SK-N-SH treated with all-trans-retinoic acid at 6 μM for 48 hours (cell line): ENCODE measurements around the gene POLE2.
"Not testable (repeated sequence)": the region's sequence is repeated elsewhere in the genome, so short reads cannot be mapped to it uniquely, and the experiment has no call there.

Experiments
- ATAC-seq: fragments of 200-7000 bp; cut with Tn5 transposase; 3 replicates; pipeline ENCODE4 v1.9.1; 2020; ENCODE audit warnings: mild to moderate bottlenecking, moderate library complexity
- ARNTL ChIP-seq: fragments of 450-650 bp; formaldehyde crosslinking; IDR thresholded peaks from 2 replicates; pipeline ENCODE4 v1.5.0; 2020; ENCODE audit warnings: low read depth, mild to moderate bottlenecking, moderate library complexity, borderline replicate concordance
- BACH2 ChIP-seq: fragments of 250-450 bp; sonication (Bioruptor Pico); IDR thresholded peaks from 2 replicates; pipeline ENCODE4 v1.9.0; 2021; ENCODE audit warnings: mild to moderate bottlenecking, borderline replicate concordance
- CSDC2 ChIP-seq: fragments of 250-450 bp; sonication (Bioruptor Pico); IDR thresholded peaks from 2 replicates; pipeline ENCODE4 v1.5.0; 2020; ENCODE audit warnings: mild to moderate bottlenecking, moderate library complexity
- ISL1 ChIP-seq: fragments of 250-450 bp; sonication (Bioruptor Pico); IDR thresholded peaks from 2 replicates; pipeline ENCODE4 v2.1.2; 2022; ENCODE audit warnings: mild to moderate bottlenecking, moderate library complexity
- OSR1 ChIP-seq: fragments of 250-450 bp; sonication (Bioruptor Pico); IDR thresholded peaks from 2 replicates; pipeline ENCODE4 v1.8.0; 2022; ENCODE audit warnings: moderate library complexity, mild to moderate bottlenecking, inconsistent platforms
- PPARA ChIP-seq: fragments of 250-450 bp; sonication (Bioruptor Pico); IDR thresholded peaks from 2 replicates; pipeline ENCODE4 v1.5.0; 2020; ENCODE audit warnings: mild to moderate bottlenecking, borderline replicate concordance
- SNAI2 ChIP-seq: fragments of 250-450 bp; sonication (Bioruptor Pico); IDR thresholded peaks from 2 replicates; pipeline ENCODE4 v1.5.0; 2020; ENCODE audit warnings: mild to moderate bottlenecking, moderate library complexity
- TCF4 ChIP-seq: fragments of 250-450 bp; sonication (Bioruptor Pico); IDR thresholded peaks from 2 replicates; pipeline ENCODE4 v1.8.0; 2021; ENCODE audit warnings: mild to moderate bottlenecking, moderate library complexity, borderline replicate concordance
- TOX ChIP-seq: fragments of 250-450 bp; sonication (Bioruptor Pico); IDR thresholded peaks from 2 replicates; pipeline ENCODE4 v1.8.0; 2021; ENCODE audit warnings: mild to moderate bottlenecking, moderate library complexity, borderline replicate concordance
- ZC3H10 ChIP-seq: fragments of 250-450 bp; sonication (Bioruptor Pico); IDR thresholded peaks from 2 replicates; pipeline ENCODE4 v1.5.1; 2021; ENCODE audit warnings: mild to moderate bottlenecking, moderate library complexity
- ZFP3 ChIP-seq: fragments of 250-450 bp; sonication (Bioruptor Pico); IDR thresholded peaks from 2 replicates; pipeline ENCODE4 v1.5.0; 2020; ENCODE audit warnings: mild to moderate bottlenecking, moderate library complexity
- ZFP30 ChIP-seq: fragments of 450-650 bp; formaldehyde crosslinking; IDR thresholded peaks from 2 replicates; pipeline ENCODE4 v1.5.0; 2022; ENCODE audit warnings: mild to moderate bottlenecking, moderate library complexity
- ZNF565 ChIP-seq: fragments of 450-650 bp; formaldehyde crosslinking; conservative IDR thresholded peaks from 2 replicates; pipeline ENCODE4 v1.5.0; 2020; ENCODE audit warnings: low read depth, mild to moderate bottlenecking, moderate library complexity
- ZNF70 ChIP-seq: fragments of 450-650 bp; formaldehyde crosslinking; IDR thresholded peaks from 2 replicates; pipeline ENCODE4 v1.5.0; 2020; ENCODE audit warnings: mild to moderate bottlenecking, moderate library complexity
- ZNF8 ChIP-seq: fragments of 450-650 bp; formaldehyde crosslinking; IDR thresholded peaks from 2 replicates; pipeline ENCODE4 v1.5.0; 2020; ENCODE audit warnings: mild to moderate bottlenecking, moderate library complexity
- TF ChIP-seq, protein P1 (sequence below): fragments of 250-450 bp; sonication (Bioruptor Pico); IDR thresholded peaks from 2 replicates; pipeline ENCODE4 v1.5.1; 2021; ENCODE audit warnings: mild to moderate bottlenecking, moderate library complexity
- TF ChIP-seq, protein P2 (sequence below): fragments of 250-450 bp; sonication (Bioruptor Pico); IDR thresholded peaks from 2 replicates; pipeline ENCODE4 v1.5.1; 2020; ENCODE audit warnings: low read depth, mild to moderate bottlenecking, moderate library complexity
- TF ChIP-seq, protein P3 (sequence below): fragments of 250-450 bp; sonication (Bioruptor Pico); IDR thresholded peaks from 2 replicates; pipeline ENCODE4 v1.8.0; 2020; ENCODE audit warnings: mild to moderate bottlenecking, moderate library complexity, borderline replicate concordance

The POLE2 gene

DNA sequence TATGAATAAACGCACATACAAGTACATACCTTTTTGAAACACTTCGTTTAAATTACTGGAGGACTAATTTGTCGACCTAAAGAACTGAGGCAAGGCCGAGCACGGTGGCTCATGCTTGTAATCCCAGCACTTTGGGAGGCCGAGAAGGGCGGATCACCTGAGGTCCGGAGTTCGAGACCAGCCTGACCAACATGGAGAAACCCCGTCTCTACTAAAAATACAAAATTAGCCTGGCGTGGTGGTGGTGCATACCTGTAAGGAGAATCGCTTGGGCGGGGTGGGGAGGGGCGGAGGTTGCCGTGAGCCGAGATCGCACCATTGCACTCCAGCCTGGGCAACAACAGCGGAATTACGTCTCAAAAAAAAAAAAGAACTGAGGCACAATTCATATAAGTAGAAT is 68.7 kb downstream of the POLE2 start:
- ATAC-seq: not testable (repeated sequence)

DNA sequence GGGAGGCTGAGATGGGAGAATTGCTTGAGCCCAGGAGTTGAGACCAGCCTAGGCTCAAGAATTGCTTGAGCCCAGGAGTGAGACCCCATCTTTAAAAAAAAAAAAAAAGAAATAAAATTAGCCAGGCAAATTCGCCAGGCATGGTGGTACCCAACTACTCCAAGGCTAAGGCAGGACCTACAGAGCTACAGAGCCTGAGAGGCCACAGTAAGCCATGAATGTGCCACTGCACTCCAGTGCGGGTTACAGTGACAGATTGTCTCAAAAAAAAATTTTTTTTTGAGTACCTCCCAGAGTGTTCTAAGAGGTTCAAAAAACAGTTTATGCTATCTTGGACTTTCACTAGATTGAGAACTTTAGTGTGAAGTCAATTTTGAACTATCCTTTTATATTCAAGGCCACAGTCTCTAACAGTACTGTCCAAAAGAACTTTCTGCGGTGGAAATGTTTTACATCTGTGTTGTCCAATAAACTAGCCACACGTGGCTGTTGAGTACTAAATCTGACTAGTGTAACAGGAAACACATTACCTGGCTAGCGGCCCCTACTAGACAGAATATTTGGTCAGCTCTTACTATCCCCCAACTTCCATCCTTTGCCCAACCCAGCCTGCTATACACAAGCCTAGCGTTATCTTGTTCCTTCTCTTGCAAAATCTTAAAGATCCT is 70.0 kb downstream of the POLE2 start:
- TF ChIP-seq ZFP30 (CRISPR knock-in tag) (no peak), ZNF565 (CRISPR knock-in tag) (no peak), ZC3H10 (CRISPR knock-in tag) (no peak)
- TF ChIP-seq, all 23 proteins: peak for 0
- ATAC-seq: no peak

DNA sequence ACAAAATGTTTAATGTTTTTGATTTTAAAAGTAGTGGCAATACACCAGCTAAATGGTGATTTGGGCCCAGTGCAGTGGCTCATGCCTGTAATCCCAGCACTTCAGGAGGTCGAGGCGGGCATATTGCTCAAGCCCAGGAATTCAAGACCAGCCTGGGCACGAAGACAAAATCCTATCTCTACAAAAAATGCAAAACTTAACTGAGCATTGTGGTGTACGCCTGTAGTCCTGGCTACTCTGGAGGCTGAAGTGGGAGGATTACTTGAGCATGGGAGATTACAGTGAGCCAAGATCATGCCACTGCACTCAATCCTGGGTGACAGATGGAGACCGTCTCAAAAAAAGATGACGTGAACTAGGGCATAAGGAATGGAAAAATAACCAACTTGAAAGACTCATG is 72.2 kb downstream of the POLE2 start:
- TF ChIP-seq, protein P1, sequence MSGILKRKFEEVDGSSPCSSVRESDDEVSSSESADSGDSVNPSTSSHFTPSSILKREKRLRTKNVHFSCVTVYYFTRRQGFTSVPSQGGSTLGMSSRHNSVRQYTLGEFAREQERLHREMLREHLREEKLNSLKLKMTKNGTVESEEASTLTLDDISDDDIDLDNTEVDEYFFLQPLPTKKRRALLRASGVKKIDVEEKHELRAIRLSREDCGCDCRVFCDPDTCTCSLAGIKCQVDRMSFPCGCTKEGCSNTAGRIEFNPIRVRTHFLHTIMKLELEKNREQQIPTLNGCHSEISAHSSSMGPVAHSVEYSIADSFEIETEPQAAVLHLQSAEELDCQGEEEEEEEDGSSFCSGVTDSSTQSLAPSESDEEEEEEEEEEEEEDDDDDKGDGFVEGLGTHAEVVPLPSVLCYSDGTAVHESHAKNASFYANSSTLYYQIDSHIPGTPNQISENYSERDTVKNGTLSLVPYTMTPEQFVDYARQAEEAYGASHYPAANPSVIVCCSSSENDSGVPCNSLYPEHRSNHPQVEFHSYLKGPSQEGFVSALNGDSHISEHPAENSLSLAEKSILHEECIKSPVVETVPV: no peak
- TF ChIP-seq CSDC2: no peak
- no peak for TF ChIP-seq ZC3H10 (CRISPR knock-in tag)
- no peak for TF ChIP-seq TOX (CRISPR knock-in tag)
- TF ChIP-seq, protein P2, sequence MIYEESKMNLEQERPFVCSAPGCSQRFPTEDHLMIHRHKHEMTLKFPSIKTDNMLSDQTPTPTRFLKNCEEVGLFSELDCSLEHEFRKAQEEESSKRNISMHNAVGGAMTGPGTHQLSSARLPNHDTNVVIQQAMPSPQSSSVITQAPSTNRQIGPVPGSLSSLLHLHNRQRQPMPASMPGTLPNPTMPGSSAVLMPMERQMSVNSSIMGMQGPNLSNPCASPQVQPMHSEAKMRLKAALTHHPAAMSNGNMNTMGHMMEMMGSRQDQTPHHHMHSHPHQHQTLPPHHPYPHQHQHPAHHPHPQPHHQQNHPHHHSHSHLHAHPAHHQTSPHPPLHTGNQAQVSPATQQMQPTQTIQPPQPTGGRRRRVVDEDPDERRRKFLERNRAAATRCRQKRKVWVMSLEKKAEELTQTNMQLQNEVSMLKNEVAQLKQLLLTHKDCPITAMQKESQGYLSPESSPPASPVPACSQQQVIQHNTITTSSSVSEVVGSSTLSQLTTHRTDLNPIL (CRISPR knock-in tag): no peak
- no peak for TF ChIP-seq ZNF70 (CRISPR knock-in tag)
- no peak for TF ChIP-seq BACH2 (CRISPR knock-in tag)
- TF ChIP-seq, protein P3, sequence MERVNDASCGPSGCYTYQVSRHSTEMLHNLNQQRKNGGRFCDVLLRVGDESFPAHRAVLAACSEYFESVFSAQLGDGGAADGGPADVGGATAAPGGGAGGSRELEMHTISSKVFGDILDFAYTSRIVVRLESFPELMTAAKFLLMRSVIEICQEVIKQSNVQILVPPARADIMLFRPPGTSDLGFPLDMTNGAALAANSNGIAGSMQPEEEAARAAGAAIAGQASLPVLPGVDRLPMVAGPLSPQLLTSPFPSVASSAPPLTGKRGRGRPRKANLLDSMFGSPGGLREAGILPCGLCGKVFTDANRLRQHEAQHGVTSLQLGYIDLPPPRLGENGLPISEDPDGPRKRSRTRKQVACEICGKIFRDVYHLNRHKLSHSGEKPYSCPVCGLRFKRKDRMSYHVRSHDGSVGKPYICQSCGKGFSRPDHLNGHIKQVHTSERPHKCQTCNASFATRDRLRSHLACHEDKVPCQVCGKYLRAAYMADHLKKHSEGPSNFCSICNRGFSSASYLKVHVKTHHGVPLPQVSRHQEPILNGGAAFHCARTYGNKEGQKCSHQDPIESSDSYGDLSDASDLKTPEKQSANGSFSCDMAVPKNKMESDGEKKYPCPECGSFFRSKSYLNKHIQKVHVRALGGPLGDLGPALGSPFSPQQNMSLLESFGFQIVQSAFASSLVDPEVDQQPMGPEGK (CRISPR knock-in tag): no peak
- TF ChIP-seq ZFP3: no peak
- no peak for TF ChIP-seq ISL1
- no peak for TF ChIP-seq TCF4 (CRISPR knock-in tag)
- TF ChIP-seq ZFP30 (CRISPR knock-in tag): no peak
- ATAC-seq: no peak

DNA sequence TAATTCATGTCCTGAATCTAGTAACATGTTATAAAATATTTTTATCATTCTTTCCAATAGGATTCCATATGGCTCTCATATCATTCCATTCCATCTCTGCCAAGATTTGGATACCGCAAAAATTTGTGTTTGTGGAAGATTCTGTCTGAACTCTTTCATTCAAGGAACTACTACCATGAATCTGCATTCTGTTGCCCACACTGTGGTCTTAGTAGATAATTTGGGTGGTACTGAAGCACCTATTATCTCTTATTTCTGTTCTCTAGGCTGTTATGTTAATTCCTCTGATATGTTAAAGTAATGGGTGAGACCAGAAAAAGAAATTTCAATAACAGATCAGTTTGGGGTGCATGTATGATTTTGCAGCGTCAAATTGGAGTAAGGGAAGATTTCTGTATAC is 73.8 kb downstream of the POLE2 start:
- TF ChIP-seq ARNTL (CRISPR knock-in tag) (no peak), OSR1 (CRISPR knock-in tag) (no peak), ISL1 (no peak), ZNF8 (CRISPR knock-in tag) (no peak), ZNF565 (CRISPR knock-in tag) (no peak), ZNF70 (CRISPR knock-in tag) (no peak), BACH2 (CRISPR knock-in tag) (no peak), TOX (CRISPR knock-in tag) (no peak), SNAI2 (CRISPR knock-in tag) (no peak), ZFP30 (CRISPR knock-in tag) (no peak), ZC3H10 (CRISPR knock-in tag) (no peak), PPARA (CRISPR knock-in tag) (no peak), ZFP3 (no peak)
- TF ChIP-seq, protein P2 (CRISPR knock-in tag): no peak
- TF ChIP-seq, protein P3 (CRISPR knock-in tag): no peak
- ATAC-seq: no peak
